Thoracic aorta (tissue), 2 donors: ENCODE data around the gene MTUS2. TPM values are rescaled to one million over a fixed set of nuclear protein-coding genes. Genes with fewer than 3 reads are reported as not detected.

Experiments used
- ATAC-seq: fragments of 150-250 bp; one replicate; pipeline ENCODE4 v1.8.0; 2017; ENCODE audit warnings: low read depth; ENCODE audit not compliant: insufficient number of reproducible peaks, low FRiP score
- DNase-seq: peaks from one replicate; pipeline ENCODE4 v3.0.0-alpha.2; 2020; ENCODE audit warnings: low spot score
- H3K27ac ChIP-seq, 2 donors: fragments of 200-600 bp; sonication (generic); 1 replicate in 1 of 2; 2 replicates in 1 of 2; pipeline ENCODE4 v1.5.1; 2016; ENCODE audit warnings: mild to moderate bottlenecking in 2 of 2, moderate library complexity in 2 of 2
- H3K27me3 ChIP-seq: fragments of 200-600 bp; sonication (generic); replicated peaks from 2 replicates; pipeline ENCODE4 v1.6.0; 2016; ENCODE audit warnings: mild to moderate bottlenecking; ENCODE audit not compliant: insufficient read depth
- H3K36me3 ChIP-seq: fragments of 200-600 bp; sonication (generic); one replicate; pipeline ENCODE4 v1.5.1; 2016
- H3K4me1 ChIP-seq, 2 donors: fragments of 200-600 bp; sonication (generic); 1 replicate in 1 of 2; 2 replicates in 1 of 2; pipeline versions ENCODE4 v1.5.1 to v1.6.0; 2016; ENCODE audit warnings: low read depth in 2 of 2, mild to moderate bottlenecking in 1 of 2; ENCODE audit not compliant: control insufficient read depth in 1 of 2
- H3K4me3 ChIP-seq: fragments of 200-600 bp; sonication (generic); 2 replicates; pipeline ENCODE4 v1.5.1; 2016; ENCODE audit warnings: mild to moderate bottlenecking
- H3K9me3 ChIP-seq: fragments of 200-600 bp; sonication (generic); 2 replicates; pipeline ENCODE4 v1.5.1; 2016
- total RNA-seq, 2 donors: library from RNA; depleted of rRNA; stranded (reverse); fragments of >200 nt; gene quantifications; one replicate each; pipeline versions ENCODE4 v1.1.0 to v1.2.3, GENCODE V29; 2016
- TF ChIP-seq, protein P1 (sequence below): fragments of 200-600 bp; sonication (generic); IDR thresholded peaks from one replicate; pipeline ENCODE4 v1.5.1; 2019; ENCODE audit warnings: antibody characterized with exemption

The MTUS2 gene
- total RNA-seq, 2 donors from 2014 or later = 14.9 to 26.4 TPM

GRCh38 chr13:29480893-29481525, 660.9 kb downstream of the MTUS2 start:
- Histone ChIP-seq H3K27me3 (no peaks in the 10 kb centered on the region), H3K9me3 (no peaks in the 10 kb centered on the region), H3K4me1 (no peaks in the 10 kb centered on the region), H3K27ac (no peak overlapping the region), H3K36me3 (no peaks in the 10 kb centered on the region), H3K4me3 (no peak overlapping the region)
- TF ChIP-seq, protein P1, sequence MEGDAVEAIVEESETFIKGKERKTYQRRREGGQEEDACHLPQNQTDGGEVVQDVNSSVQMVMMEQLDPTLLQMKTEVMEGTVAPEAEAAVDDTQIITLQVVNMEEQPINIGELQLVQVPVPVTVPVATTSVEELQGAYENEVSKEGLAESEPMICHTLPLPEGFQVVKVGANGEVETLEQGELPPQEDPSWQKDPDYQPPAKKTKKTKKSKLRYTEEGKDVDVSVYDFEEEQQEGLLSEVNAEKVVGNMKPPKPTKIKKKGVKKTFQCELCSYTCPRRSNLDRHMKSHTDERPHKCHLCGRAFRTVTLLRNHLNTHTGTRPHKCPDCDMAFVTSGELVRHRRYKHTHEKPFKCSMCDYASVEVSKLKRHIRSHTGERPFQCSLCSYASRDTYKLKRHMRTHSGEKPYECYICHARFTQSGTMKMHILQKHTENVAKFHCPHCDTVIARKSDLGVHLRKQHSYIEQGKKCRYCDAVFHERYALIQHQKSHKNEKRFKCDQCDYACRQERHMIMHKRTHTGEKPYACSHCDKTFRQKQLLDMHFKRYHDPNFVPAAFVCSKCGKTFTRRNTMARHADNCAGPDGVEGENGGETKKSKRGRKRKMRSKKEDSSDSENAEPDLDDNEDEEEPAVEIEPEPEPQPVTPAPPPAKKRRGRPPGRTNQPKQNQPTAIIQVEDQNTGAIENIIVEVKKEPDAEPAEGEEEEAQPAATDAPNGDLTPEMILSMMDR = no peak
- DNase-seq (no peak), ATAC-seq (no peak)

DNA sequence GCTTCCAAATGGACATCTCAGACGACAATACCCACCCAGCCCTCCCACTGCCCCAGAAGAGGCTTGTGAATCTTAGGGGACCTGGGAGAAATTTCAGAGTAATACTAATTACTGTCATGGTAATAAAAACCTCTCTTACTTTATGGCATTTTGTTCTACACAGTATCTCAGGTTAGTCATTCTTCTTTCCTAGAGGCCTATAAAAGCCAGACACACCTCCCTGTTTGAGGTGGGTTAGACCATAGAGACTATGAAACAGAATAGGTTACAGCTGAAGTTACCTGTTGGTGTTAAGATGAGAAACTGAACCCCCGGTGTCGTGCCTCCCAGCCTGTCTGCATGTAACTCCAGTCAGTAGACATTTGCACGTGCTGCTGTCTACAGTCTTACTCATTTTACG, 661.5 kb downstream of the MTUS2 start:
- TF ChIP-seq, protein P1 = no peak
- no peak for ATAC-seq
- Histone ChIP-seq H3K27me3 (no peaks in the 10 kb centered on the region), H3K27ac (no peak overlapping the region), H3K36me3 (no peaks in the 10 kb centered on the region), H3K4me1 (no peaks in the 10 kb centered on the region), H3K9me3 (no peaks in the 10 kb centered on the region), H3K4me3 (no peak overlapping the region)
- DNase-seq = no peak

DNA sequence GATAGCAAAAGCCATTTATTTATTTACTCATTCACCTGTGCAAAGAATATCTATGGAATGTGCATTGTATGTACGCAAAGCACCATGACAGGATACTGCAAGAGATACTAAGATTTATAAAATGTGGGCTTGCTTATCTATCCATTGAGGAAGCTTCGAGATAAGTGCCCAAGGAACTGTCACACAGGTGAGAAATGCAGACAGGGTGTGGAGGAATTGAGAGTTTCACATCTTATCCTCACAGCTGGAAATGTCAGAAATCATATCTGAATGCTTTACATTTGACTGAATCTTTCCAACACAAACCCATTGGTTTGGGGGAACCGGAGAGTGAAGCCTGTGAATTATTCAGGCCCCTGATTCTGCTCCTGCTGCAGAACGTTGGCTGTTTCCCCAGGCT, 662.4 kb downstream of the MTUS2 start:
- no peak for ATAC-seq
- TF ChIP-seq, protein P1 = no peak
- no peaks in the 10 kb centered on the region for H3K27me3 ChIP-seq
- no peak overlapping the region for H3K27ac ChIP-seq
- DNase-seq = no peak
- no peaks in the 10 kb centered on the region for H3K36me3 ChIP-seq
- H3K4me3 ChIP-seq = no peak overlapping the region
- H3K9me3 ChIP-seq = no peaks in the 10 kb centered on the region
- no peaks in the 10 kb centered on the region for H3K4me1 ChIP-seq

DNA sequence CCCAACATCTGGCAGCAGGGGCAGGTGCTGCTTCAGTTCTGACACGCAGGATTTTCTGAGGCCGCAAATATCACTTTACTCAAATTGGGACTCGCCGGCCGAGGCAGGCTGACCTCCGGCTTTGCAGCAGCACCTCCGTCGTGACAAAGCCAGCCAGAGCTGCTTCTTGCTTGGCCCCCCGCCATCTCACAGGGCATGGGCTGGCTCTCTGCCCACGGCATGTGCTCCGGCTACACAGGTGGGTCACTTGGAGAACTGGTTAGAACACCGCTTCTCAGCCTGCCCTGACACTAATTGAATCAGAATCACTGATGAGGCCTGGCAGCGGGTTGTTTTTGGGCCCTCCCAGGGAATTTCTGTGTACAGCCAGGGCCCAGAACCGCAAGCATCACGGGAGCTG, 663.1 kb downstream of the MTUS2 start:
- H3K4me1 ChIP-seq = no peaks in the 10 kb centered on the region
- no peaks in the 10 kb centered on the region for H3K27me3 ChIP-seq
- H3K36me3 ChIP-seq = no peaks in the 10 kb centered on the region
- H3K4me3 ChIP-seq = no peak overlapping the region
- no peak overlapping the region for H3K27ac ChIP-seq
- no peak for ATAC-seq
- H3K9me3 ChIP-seq = no peaks in the 10 kb centered on the region
- TF ChIP-seq, protein P1 = no peak
- no peak for DNase-seq

DNA sequence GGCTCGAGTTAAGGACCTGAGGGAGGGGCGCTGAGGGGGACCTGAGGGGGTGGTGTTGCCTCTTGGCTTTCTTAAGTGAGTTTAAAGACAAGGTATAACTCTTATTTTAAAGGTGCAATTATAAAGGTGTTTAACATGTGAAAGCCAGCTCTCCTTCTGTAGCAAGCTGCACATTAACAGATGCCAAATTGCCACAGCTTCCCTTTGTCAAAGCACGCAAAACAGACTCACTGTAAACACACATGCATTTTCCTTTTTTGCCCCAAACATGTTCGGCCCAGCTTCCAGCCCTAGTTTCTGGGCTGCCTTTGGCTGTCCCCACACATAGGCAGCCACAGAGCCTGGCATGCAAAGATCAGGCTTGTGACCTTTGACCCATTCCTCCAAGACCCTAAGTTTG, 663.5 kb downstream of the MTUS2 start:
- no peaks in the 10 kb centered on the region for H3K9me3 ChIP-seq
- H3K36me3 ChIP-seq = peaks cover under 1% of the 10 kb centered on the region
- no peak overlapping the region for H3K4me3 ChIP-seq
- H3K27ac ChIP-seq = no peak overlapping the region
- TF ChIP-seq, protein P1 = no peak
- no peaks in the 10 kb centered on the region for H3K27me3 ChIP-seq
- H3K4me1 ChIP-seq = no peaks in the 10 kb centered on the region
- ATAC-seq = no peak
- DNase-seq = no peak
